ENCODE results near the gene UNC5C.

- TF ChIP-seq CTCF (IDR thresholded peaks at IDR 0.05) (no peak), POLR2A (IDR thresholded peaks at IDR 0.05) (no peak)
Observed at GRCh38 chr4:95159384-95159783, 389.4 kb downstream of the UNC5C start.
